Psoas muscle (tissue), 8 donors: ENCODE measurements around the gene NEK7. TPM values are rescaled to one million over a fixed set of nuclear protein-coding genes. Genes with fewer than 3 reads are reported as not detected.

Experiments
- ATAC-seq, 4 donors: fragments of 200-7000 bp; cut with Tn5 transposase; one replicate each; pipeline ENCODE4 v1.9.1; 2020; ENCODE audit warnings: moderate library complexity in 3 of 4, mild to moderate bottlenecking in 2 of 4
- DNase-seq, 2 donors: peaks; one replicate each; pipeline ENCODE4 v3.0.0-alpha.2; 2020
- H3K27ac ChIP-seq: fragments of 200-600 bp; one replicate; pipeline ENCODE4 v1.8.0; 2022
- H3K27me3 ChIP-seq, 3 donors: fragments of 200-600 bp in 1 of 3; one replicate each; pipeline versions ENCODE4 v1.6.1 to v1.8.0; 2013 to 2022; ENCODE audit warnings: low read length in 2 of 3, mild to moderate bottlenecking in 2 of 3, moderate library complexity in 1 of 3; ENCODE audit not compliant: insufficient read depth in 3 of 3
- H3K36me3 ChIP-seq, 2 donors: fragments of 200-600 bp in 1 of 2; one replicate each; pipeline versions ENCODE4 v1.6.1 to v1.8.0; 2013 to 2022; ENCODE audit warnings: low read depth in 1 of 2, mild to moderate bottlenecking in 1 of 2, moderate library complexity in 1 of 2; ENCODE audit not compliant: insufficient read depth in 1 of 2
- H3K4me1 ChIP-seq: fragments of 200-600 bp; one replicate; pipeline ENCODE4 v1.8.0; 2022
- H3K4me3 ChIP-seq: fragments of 200-600 bp; one replicate; pipeline ENCODE4 v1.8.0; 2022; ENCODE audit warnings: mild to moderate bottlenecking
- H3K9me3 ChIP-seq: fragments of 200-600 bp; one replicate; pipeline ENCODE4 v1.8.0; 2022
- WGBS, 3 donors: extraction: QIAGEN DNeasy Blood & Tissue Kit; methylation state at CpG; one replicate each; pipeline versions ENCODE4 v1.1.6 to v1.1.7; 2013; 5-methylcytosine and 5-hydroxymethylcytosine counted together
- intact Hi-C, 2 donors: fragments of 100-400 bp; cut with DNase I; formaldehyde crosslinking; loops; one replicate each; pipeline versions ENCODE4 v1.11.0 to v1.14.2; 2022
- polyA plus RNA-seq, 3 donors: library from polyadenylated mRNA; stranded (reverse); fragments of 200-250 nt; gene quantifications; one replicate each; pipeline ENCODE4 v1.2.3, GENCODE V29; 2013
- total RNA-seq, 4 donors: library from RNA; stranded (reverse); fragmentation: NEBNext Ultra II Directional in 2 of 4; extraction: Animal tissue kit (Norgen Biotek cat#: 25700) in 2 of 4; gene quantifications; one replicate each; pipeline versions ENCODE4 v1.2.1 to v1.2.4, GENCODE V29; 2021 to 2023
- TF ChIP-seq, protein P1 (sequence below): fragments of 200-600 bp; IDR thresholded peaks from one replicate; pipeline ENCODE4 v1.8.0; 2022; ENCODE audit warnings: antibody characterized with exemption
- donor health status: healthy with polysubstance abuse.
- donor health status: DM: no; HTN: no; CAD: no; lungs with moderate emphysema.
- donor health status: Bipolar disorder and iron deficiency.
- donor health status: healthy.
- donor health status: DM: yes; HTN: yes; CAD: no.
- donor health status: DM: no; HTN: no; CAD: no.
- donor health status: DM: no; HTN: no; CAD: no.
- donor health status: DM: yes; HTN: yes; CAD: no.

The NEK7 gene
- total and polyA plus RNA-seq, 7 donors: 10.1 to 88.2 (median 61.3) TPM

DNA sequence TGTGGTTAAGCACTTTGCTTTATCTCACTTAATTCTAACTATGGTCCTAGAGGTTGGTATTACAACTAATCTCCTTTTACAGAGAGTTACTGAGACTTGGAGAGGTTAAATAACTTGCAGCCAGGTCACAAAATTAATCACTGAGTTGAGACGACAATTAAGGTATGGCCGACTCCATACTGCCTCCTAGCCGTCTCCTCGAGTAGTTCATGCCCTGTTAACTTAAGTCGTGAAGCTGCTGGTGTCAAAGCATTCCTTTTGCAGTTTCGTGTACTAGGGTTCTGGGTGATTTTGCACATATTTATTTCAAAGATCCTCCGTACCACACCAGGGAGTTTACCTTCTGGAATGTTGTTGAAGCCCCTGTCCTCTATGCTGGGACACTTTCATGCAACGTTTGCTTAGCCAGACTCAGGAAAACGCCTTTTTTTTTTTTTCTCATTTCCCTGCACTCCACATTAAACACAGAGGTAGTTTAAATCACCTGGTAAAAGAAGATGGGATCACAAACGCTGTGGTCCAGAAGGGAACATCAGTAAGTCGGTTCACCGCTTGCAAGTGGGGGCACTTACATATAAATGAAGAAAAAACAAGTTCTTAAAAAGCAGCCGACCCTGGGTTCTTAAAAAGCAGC, 570 bp upstream of the NEK7 start:
- ATAC-seq: peak; percentile 25 to 46 (median 42)
- intact Hi-C loops: loop anchor here in 1 of 2 donors (10.0 kb wide), 2 partner anchors 71 to 251 kb away; partner anchors contain the start of gene C1orf53
- H3K9me3 ChIP-seq: no peaks in the 10 kb centered on the region

GRCh38 chr1:198157241-198157846, 546 bp downstream of the NEK7 start:
- WGBS, 3 donors: 0% methylated on average over 37 to 62 of the region's 62 CpGs
- peak; percentile 84 to 91 for DNase-seq
- intact Hi-C loops: loop anchor here in 1 of 2 donors (10.0 kb wide), 2 partner anchors 73 to 253 kb away; partner anchors contain the start of gene C1orf53
- TF ChIP-seq, protein P1, sequence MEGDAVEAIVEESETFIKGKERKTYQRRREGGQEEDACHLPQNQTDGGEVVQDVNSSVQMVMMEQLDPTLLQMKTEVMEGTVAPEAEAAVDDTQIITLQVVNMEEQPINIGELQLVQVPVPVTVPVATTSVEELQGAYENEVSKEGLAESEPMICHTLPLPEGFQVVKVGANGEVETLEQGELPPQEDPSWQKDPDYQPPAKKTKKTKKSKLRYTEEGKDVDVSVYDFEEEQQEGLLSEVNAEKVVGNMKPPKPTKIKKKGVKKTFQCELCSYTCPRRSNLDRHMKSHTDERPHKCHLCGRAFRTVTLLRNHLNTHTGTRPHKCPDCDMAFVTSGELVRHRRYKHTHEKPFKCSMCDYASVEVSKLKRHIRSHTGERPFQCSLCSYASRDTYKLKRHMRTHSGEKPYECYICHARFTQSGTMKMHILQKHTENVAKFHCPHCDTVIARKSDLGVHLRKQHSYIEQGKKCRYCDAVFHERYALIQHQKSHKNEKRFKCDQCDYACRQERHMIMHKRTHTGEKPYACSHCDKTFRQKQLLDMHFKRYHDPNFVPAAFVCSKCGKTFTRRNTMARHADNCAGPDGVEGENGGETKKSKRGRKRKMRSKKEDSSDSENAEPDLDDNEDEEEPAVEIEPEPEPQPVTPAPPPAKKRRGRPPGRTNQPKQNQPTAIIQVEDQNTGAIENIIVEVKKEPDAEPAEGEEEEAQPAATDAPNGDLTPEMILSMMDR: no peak
- peak; percentile 65 to 75 (median 67) for ATAC-seq
- H3K27me3 ChIP-seq: no peaks in the 10 kb centered on the region
- H3K4me1 ChIP-seq: peaks cover 55% of the 10 kb centered on the region
- peak overlapping the region; percentile 83 for H3K4me3 ChIP-seq
- H3K27ac ChIP-seq: peak overlapping the region; percentile 94
- no peaks in the 10 kb centered on the region for H3K9me3 ChIP-seq
- H3K36me3 ChIP-seq: no peaks in the 10 kb centered on the region

More for the DNA sequence above, 570 bp upstream of the NEK7 start:
- Histone ChIP-seq H3K36me3 (no peaks in the 10 kb centered on the region), H3K4me1 (peaks cover 62% of the 10 kb centered on the region), H3K4me3 (peak overlapping the region; percentile 83), H3K27ac (peak overlapping the region; percentile 94), H3K27me3 (no peaks in the 10 kb centered on the region)
- TF ChIP-seq, protein P1: peak; percentile 75
- 1 to 4% (median 2%) methylated on average over 13 of the region's 13 CpGs for WGBS, 3 donors
- peak; percentile 30 to 56 for DNase-seq

- Histone ChIP-seq H3K9me3 (no peaks in the 10 kb centered on the region), H3K36me3 (no peaks in the 10 kb centered on the region), H3K27me3 (no peaks in the 10 kb centered on the region), H3K27ac (peak overlapping the region; percentile 94), H3K4me3 (peak overlapping the region; percentile 83), H3K4me1 (peaks cover 53% of the 10 kb centered on the region)
- ATAC-seq (no peak), DNase-seq (no peak)
- TF ChIP-seq, protein P1: no peak
- intact Hi-C loops: loop anchor here in 1 of 2 donors (10.0 kb wide), 2 partner anchors 73 to 253 kb away; partner anchors contain the start of gene C1orf53
- 9 to 13% (median 9%) methylated on average over 17 of the region's 17 CpGs for WGBS, 3 donors
These were observed 1.3 kb downstream of the NEK7 start for GRCh38 chr1:198157847-198158725.

DNA sequence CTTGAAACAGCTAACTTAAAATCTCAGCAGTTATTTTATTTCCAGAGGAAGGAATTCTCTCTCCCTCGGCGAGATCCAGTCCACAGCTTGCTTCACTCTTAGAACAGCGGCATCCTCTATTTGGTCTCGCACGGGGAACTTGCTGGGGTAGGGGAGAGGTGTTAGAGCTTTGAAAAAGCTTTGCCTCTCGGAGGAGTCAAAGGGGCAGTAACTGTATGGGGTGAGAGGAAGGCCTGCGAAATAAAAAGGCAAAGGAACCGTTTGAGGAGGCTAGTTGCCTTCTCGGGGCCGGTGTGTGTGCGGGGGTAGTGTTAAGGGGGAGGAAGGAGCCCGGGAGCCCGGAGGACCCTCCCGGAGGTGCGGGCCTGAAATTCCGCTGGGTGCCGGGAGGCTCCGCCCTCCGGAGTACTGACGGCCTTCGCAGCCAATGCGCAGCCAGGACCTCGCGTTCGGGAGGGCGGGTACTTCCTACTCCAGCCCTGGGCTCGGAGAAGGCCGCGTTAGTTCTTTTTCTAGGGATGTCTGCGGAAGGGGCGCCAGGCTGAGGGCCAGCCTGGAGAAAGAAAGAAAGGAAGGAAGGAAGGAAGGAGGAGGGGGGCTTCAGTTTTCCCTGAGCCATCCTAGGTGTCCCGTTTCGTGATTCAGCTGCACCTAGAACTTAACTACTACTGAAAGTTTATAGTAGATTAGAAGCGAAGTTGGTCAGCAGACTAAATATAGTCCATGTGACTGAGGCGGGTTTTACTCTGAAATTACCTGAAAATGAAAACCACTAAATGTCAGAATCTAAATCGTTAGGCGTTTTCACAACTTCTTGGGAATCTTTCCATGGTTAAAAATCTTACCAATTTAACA, 2.2 kb downstream of the NEK7 start:
- TF ChIP-seq, protein P1: no peak
- 0 to 1% (median 1%) methylated on average over 37 of the region's 37 CpGs for WGBS, 3 donors
- intact Hi-C loops: loop anchor here in 1 of 2 donors (10.0 kb wide), 2 partner anchors 74 to 254 kb away; partner anchors contain the start of gene C1orf53
- no peaks in the 10 kb centered on the region for H3K27me3 ChIP-seq
- peak overlapping the region; percentile 83 for H3K4me3 ChIP-seq
- peaks cover 47% of the 10 kb centered on the region for H3K4me1 ChIP-seq
- ATAC-seq (peak; percentile 82 to 87 (median 86)), DNase-seq (peak; percentile 88 to 92)
- H3K27ac ChIP-seq: peak overlapping the region; percentile 94
- no peaks in the 10 kb centered on the region for H3K36me3 ChIP-seq
- H3K9me3 ChIP-seq: no peaks in the 10 kb centered on the region
